NCI-H82 treated with DMSO at 0.1 percent for 48 hours (cell line): ENCODE results near the gene CLPSL2.

Experiments used
- DNase-seq: peaks from one replicate; lab custom pipeline; 2025; ENCODE audit not compliant: unreplicated experiment; lab: John Stamatoyannopoulos, UW

The CLPSL2 gene

GRCh38 chr6:35786810-35787209, 10.4 kb downstream of the CLPSL2 start:
- DNase-seq: no peak

GRCh38 chr6:35787266-35788218, 11.1 kb downstream of the CLPSL2 start:
- no peak for DNase-seq

- no peak for DNase-seq
These were observed 12.1 kb downstream of the CLPSL2 start for GRCh38 chr6:35788423-35788982.

DNA sequence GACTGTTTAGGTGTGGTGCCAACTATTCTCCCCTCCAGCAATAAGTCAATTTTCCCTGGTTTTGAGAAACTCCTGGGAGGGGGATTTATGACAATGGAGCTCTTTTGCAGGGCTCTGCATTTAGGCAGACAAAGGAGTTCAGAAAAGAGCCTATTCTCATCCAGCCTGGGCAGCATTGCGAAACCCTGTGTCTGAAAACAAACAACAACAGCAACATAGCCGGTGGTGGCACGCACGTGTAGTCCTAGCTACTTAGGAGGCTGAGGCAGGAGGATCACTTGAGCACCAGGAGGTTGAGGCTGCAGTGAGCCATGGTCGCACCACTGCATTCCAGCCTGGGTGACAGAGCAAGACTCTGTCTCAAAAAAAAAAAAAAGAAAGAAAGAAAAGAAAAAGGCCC, 14.3 kb downstream of the CLPSL2 start:
- no peak for DNase-seq

DNA sequence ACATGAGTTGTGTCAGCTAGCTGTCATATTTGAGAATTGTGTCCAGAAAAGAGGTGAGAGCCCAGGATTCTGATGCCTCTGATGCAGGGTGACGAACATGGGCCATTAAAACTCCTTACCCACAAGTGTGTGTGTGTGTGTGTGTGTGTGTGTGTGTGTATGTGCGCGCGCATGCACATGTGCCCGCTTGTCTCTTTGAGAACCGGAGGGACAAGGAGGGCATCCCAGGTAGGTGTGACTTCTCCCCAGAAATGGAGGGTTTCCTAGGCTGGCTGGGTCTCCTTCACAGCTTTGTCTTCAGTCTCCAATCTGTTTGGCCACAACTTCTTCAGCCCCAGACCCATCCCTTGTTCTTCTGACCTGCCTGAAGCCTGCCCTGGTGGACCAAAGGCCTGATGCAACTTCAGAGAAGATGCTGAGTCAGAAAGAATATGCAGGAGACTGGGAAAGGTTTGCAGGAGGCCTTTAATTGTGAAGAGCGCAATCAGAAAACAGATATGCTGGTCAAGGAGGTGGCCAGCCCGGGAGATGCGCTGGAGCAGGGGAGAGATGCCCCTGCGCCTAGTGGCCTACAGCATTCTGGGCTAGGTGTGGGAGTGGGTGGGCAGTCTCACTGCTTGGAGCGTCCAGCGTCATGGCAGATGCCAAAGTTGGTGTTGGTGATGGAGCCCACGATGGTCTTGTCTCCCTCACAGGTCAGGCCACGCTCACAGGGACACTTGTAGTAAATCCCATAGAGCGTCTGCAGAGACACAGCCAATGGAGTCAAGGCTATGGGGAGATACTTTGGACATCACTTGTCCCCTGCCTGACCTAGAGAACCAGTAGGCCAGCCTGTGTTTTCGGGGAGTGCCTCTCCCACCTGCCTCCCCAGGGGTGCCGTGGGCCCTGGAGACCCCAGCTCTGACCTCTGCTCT, 18.4 kb downstream of the CLPSL2 start:
- DNase-seq: no peak

- no peak for DNase-seq
These were observed 19.2 kb downstream of the CLPSL2 start for GRCh38 chr6:35795453-35796071.

GRCh38 chr6:35796236-35796635, 19.8 kb downstream of the CLPSL2 start:
- DNase-seq: no peak

GRCh38 chr6:35797837-35798526, 21.6 kb downstream of the CLPSL2 start:
- DNase-seq: no peak

DNA sequence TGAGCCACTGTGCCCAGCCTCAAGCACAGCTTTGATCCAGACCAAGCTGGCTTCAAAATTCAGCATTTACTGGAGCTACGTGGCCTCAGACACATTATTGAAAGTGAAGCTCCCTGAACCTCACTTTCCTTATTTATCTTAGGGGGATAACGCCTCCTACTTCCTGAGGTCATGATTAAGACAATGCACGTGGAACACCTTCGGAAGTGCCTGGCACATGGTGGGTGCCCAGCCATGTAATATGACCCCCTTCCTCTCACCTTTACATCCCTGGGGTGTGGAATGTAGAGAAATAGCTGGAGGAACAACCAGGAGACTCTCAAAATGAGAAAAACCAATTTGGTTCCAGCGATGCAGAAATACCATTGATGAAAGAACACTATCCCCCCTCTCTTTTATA, 22.3 kb downstream of the CLPSL2 start:
- DNase-seq: no peak

- DNase-seq: no peak
These were observed 24.8 kb downstream of the CLPSL2 start for GRCh38 chr6:35801148-35801547.

GRCh38 chr6:35804996-35805736, 28.8 kb downstream of the CLPSL2 start, which contains the start of gene LHFPL5:
Gene LHFPL5, plus strand, starts transcription at chr6:35805352. Its CDS starts 319 bp downstream, at chr6:35805671.
- DNase-seq: no peak

DNA sequence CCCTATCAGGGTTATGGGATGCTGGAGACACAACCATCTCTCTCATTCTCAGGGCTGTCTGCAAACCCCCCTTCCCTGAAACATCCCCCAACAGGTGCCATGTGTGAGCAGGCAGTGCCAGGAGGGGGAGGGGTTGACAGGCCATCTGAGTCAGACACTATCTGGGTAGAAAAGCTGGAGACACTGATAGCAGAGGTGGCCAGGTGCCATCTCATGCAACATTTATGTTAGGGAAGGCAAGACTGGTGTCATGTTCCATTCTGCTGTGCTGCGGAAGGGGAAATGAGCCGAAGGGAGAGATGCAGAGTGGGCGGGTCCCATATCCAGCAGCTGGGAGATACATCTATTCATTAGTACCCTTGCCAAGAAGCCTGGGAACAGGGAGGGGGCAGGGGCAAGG, 32.3 kb downstream of the CLPSL2 start:
- no peak for DNase-seq

GRCh38 chr6:35809809-35810208, 33.4 kb downstream of the CLPSL2 start:
- no peak for DNase-seq

DNA sequence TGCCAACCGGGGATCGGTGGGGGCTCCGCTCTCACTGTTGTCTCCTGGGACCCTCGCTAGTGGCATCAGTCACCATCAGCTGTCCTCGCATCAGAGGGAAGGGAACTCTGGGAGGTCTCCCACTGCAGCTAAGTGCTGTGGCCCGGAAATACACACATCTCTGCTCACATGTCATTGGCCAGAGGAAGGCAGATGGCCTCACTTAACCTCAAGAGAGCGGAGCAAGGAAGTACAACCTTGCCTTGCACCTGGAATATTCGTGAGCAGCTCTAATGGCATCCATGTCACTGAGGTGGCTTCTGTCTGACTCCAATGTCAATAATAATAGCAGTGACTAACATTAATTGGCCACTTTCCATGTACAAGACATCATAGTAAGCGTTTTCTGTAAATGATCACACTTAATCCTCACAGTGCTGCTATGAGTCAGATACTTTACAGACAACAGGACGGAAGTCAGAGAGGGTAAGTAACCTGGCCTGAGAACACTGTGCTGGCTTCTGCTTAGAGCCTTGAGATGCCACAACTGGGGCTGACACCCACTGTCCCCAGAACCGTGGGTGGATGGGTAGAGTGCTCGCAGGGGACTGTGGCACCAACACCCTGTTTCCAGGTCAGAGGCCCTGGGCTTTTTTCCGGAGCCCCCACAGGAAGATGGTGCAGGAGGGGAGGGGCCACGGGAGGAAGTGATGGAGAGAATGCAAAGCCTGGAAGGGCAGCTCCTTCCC, 34.7 kb downstream of the CLPSL2 start:
- no peak for DNase-seq

DNA sequence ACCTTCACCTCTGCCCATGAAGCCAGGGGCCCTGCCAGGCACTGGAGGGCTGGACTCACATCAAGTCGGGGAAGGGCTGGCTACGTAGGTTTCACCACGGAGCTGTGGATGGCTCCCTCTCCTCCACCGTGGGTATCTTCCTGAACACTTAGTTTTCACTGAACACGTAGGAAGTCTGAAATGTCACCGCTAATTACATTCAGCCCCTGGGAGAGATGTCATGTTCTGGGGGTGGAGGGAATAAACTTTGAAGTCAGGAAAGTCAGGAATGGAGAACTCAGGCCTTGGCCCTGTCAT, 35.2 kb downstream of the CLPSL2 start:
- DNase-seq: no peak

DNA sequence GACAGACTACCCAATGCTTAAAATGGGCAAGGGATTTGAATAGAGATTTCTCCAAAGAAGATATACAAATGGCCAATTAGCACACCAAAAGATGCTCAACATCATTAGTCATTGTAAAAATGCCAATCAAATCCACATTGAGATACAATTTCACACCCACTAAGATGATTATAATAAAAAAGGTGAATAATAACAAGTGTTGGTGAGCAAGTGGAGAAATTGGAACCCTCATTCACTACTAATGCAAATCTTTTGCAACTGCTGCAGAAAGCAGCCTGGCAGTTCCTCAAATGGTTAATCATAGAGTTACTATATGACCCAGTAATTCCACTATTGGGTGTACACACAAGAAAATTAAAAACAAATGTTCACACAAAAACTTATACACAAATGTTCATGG, 41.1 kb downstream of the CLPSL2 start:
- no peak for DNase-seq

DNA sequence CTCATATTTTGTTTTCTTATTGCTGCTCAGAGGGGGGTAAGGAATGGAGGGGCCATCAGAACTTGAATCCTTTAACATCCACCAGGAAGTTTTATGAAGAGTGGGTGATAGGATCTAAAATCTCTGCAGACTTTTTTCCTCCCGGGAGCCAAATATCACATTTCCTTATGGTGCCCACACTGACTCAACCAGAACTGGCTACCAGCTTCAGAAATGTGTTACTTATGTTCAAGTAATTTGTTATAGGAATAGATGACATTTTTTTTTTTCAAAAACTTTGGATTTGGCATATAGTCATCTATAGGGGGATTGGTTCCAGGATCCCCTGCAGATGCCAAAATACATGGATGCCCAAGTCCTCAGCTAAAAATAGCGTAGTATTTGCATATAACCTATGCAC, 47.2 kb downstream of the CLPSL2 start:
- no peak for DNase-seq

DNA sequence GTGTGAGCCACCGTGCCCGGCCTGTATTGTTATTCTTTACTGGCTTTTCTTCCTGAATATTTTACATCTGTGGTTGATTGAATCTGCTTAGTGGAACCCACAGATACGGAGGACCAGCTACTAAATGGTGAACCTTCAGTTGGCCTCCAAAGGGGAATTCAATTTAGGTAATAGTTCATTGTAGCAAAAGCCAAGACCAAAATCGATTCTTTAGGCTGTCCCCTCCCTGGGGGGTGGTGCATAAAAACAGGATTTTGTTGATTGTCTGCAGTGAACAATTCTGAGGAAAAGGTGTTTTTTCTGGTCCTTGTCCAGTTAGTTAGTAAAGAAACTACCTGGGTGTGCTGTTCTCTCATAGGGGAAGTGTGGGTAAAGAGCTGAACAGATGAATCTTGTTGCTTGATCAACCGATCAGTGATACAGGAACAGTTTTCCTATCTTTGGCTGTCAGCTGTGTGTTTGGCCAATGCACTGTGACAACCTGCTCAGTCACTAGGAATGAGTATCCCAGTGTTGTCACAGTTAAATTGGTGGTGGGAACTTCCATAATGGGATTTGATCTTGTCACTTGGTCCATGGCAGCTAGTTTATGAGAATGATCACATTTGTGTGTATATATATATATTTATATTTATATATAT, 48.3 kb downstream of the CLPSL2 start:
- DNase-seq: no peak
